Measurements from ENCODE around the gene PI4K2A.

PI4K2A gene

GRCh38 chr10:97707134-97707861 lies 66.8 kb downstream of the PI4K2A start:
- no peak for DNase-seq

- no peak for DNase-seq
These were observed 67.7 kb downstream of the PI4K2A start for GRCh38 chr10:97708167-97708566.

GRCh38 chr10:97708976-97709946 lies 68.8 kb downstream of the PI4K2A start:
- no peak for DNase-seq

- DNase-seq: no peak
These were observed 71.4 kb downstream of the PI4K2A start for GRCh38 chr10:97711640-97712572.

GRCh38 chr10:97713339-97713825 lies 72.9 kb downstream of the PI4K2A start, which contains the start of gene MARVELD1:
Gene MARVELD1, plus strand, starts transcription at chr10:97713730. Its CDS starts 147 bp downstream, at chr10:97713877.
- DNase-seq: no peak

- no peak for DNase-seq
These were observed 73.4 kb downstream of the PI4K2A start for GRCh38 chr10:97713826-97714400.

- DNase-seq: no peak
These were observed 74.2 kb downstream of the PI4K2A start for GRCh38 chr10:97714401-97715258.

GRCh38 chr10:97715259-97715874 lies 74.9 kb downstream of the PI4K2A start:
- DNase-seq: no peak

- no peak for DNase-seq
These were observed 77.2 kb downstream of the PI4K2A start for GRCh38 chr10:97717627-97718026.

GRCh38 chr10:97718178-97718577 lies 77.7 kb downstream of the PI4K2A start:
- no peak for DNase-seq

GRCh38 chr10:97718659-97719142 lies 78.2 kb downstream of the PI4K2A start:
- DNase-seq: no peak

GRCh38 chr10:97719602-97720001 lies 79.1 kb downstream of the PI4K2A start:
- no peak for DNase-seq

GRCh38 chr10:97721871-97722780 lies 81.7 kb downstream of the PI4K2A start:
- DNase-seq: no peak

- no peak for DNase-seq
These were observed 82.5 kb downstream of the PI4K2A start for GRCh38 chr10:97723001-97723400.

- DNase-seq: no peak
These were observed 84.0 kb downstream of the PI4K2A start for GRCh38 chr10:97724341-97724941.
